Measurements from ENCODE around the gene CFAP77.

GRCh38 chr9:132541051-132541450, 131.0 kb downstream of the CFAP77 start:
- TF ChIP-seq ZNF331 (CRISPR knock-in tag; IDR thresholded peaks at IDR 0.05), result no peak
- TF ChIP-seq POLR2A (IDR thresholded peaks at IDR 0.05; ENCODE audit: insufficient read depth in 1 of 2, low read depth in 2 of 2, low read length in 2 of 2), result no peak
- TF ChIP-seq JARID2 (CRISPR knock-in tag; IDR thresholded peaks at IDR 0.05; ENCODE audit: insufficient replicate concordance), result no peak
- no peak for TF ChIP-seq MTA1 (CRISPR knock-in tag; IDR thresholded peaks at IDR 0.05; ENCODE audit: borderline replicate concordance)
- TF ChIP-seq HOXA7 (CRISPR knock-in tag; IDR thresholded peaks at IDR 0.05), result no peak
- no peak for TF ChIP-seq SRSF9 (IDR thresholded peaks at IDR 0.05; ENCODE audit: borderline replicate concordance, insufficient read depth, low read depth, low read length, poor library complexity, severe bottlenecking)
- no peak for TF ChIP-seq ERF (CRISPR knock-in tag; IDR thresholded peaks at IDR 0.05)
- TF ChIP-seq CEBPB (IDR thresholded peaks at IDR 0.05; ENCODE audit: borderline replicate concordance, low read depth, low read length), result no peak
- TF ChIP-seq CTCF (CRISPR knock-in tag; IDR thresholded peaks at IDR 0.05), result no peak
- TF ChIP-seq MAZ (IDR thresholded peaks at IDR 0.05; ENCODE audit: borderline replicate concordance, low read depth, low read length), result no peak
- TF ChIP-seq MAZ (CRISPR knock-in tag; IDR thresholded peaks at IDR 0.05; ENCODE audit: low read depth), result no peak
- no peak for TF ChIP-seq ZKSCAN1 (IDR thresholded peaks at IDR 0.05; ENCODE audit: low read length)
- no peak for TF ChIP-seq ELF1 (CRISPR knock-in tag; IDR thresholded peaks at IDR 0.05)
- no peak for TF ChIP-seq NPAS2 (CRISPR knock-in tag; IDR thresholded peaks at IDR 0.05; ENCODE audit: borderline replicate concordance)
